H1 (cell line): Measurements from ENCODE around the gene PRKCH. TPM values are rescaled to one million over a fixed set of nuclear protein-coding genes. Genes with fewer than 3 reads are reported as not detected.

ENCODE experiments used
- CEBPB ChIP-seq: IDR thresholded peaks from 2 replicates; pipeline ENCODE4 v1.6.1; 2012; ENCODE audit warnings: low read depth, low read length
- CHD7 ChIP-seq: fragments of 300-600 bp; sonication (generic); IDR thresholded peaks from 2 replicates; pipeline ENCODE4 v1.7.1; 2012; ENCODE audit warnings: low read length, moderate library complexity, mild to moderate bottlenecking, inconsistent platforms; ENCODE audit not compliant: insufficient replicate concordance
- polyA plus RNA-seq, 7 experiments: library from polyadenylated mRNA; depleted of rRNA in 3 of 7; stranded (reverse) in 5 of 7; unstranded in 2 of 7; fragments of >200 nt in 5 of 7; fragments of 200-250 nt in 2 of 7; gene quantifications; 1 replicate in 5 of 7; 2 replicates in 1 of 7; 4 replicates in 1 of 7; pipeline versions ENCODE4 v1.2.1 to v1.2.3, GENCODE V29; 2011 to 2013; ENCODE audit warnings: missing spikeins in 2 of 7, mixed read lengths in 2 of 7
- total RNA-seq: library from RNA; stranded (reverse); fragmentation: NEBNext Ultra II Directional; extraction: Animal tissue kit (Norgen Biotek cat#: 25700); gene quantifications from 2 replicates; pipeline ENCODE4 v1.2.1, GENCODE V29; 2021

The PRKCH gene
- total and polyA plus RNA-seq, 2 of the 8 experiments (the other 6 are each of a cell fraction or from before 2014, with no cell fraction given) = 6.4 to 7.0 TPM

- TF ChIP-seq CHD7 = no peak
- no peak for TF ChIP-seq CEBPB
Measured at GRCh38 chr14:61527325-61528100, 206.1 kb downstream of the PRKCH start (continued).
